Ovary (tissue), 9 donors: ENCODE data around the gene KCNJ6. TPM values are rescaled to one million over a fixed set of nuclear protein-coding genes. Genes with fewer than 3 reads are reported as not detected.

Source experiments
- DNase-seq, 5 donors: peaks; one replicate each; pipeline ENCODE4 v3.0.0-alpha.2; 2019 to 2020
- H3K27ac ChIP-seq, 2 donors: fragments of 200-600 bp; one replicate each; pipeline versions ENCODE4 v1.5.1 to v1.8.0; 2019 to 2022
- H3K27me3 ChIP-seq: fragments of 200-600 bp; one replicate; pipeline ENCODE4 v1.8.0; 2022
- H3K36me3 ChIP-seq: fragments of 200-600 bp; sonication (generic); one replicate; pipeline ENCODE4 v1.5.1; 2019
- H3K4me1 ChIP-seq: one replicate; pipeline ENCODE4 v1.8.1; 2013; ENCODE audit warnings: mild to moderate bottlenecking, moderate library complexity; ENCODE audit not compliant: insufficient read depth
- H3K4me3 ChIP-seq: fragments of 200-600 bp; sonication (generic); one replicate; pipeline ENCODE4 v1.5.1; 2017
- H3K9me3 ChIP-seq, 2 donors: fragments of 200-600 bp in 1 of 2; sonication (generic) in 1 of 2; one replicate each; pipeline versions ENCODE4 v1.5.1 to v1.8.1; 2013 to 2019; ENCODE audit warnings: mild to moderate bottlenecking in 1 of 2, moderate library complexity in 1 of 2
- CTCF ChIP-seq, 3 donors: fragments of 450-650 bp in 2 of 3; fragments of 200-600 bp in 1 of 3; IDR thresholded peaks; one replicate each; pipeline versions ENCODE4 v1.5.1 to v1.8.0; 2016 to 2022; ENCODE audit warnings: antibody characterized with exemption in 3 of 3, mild to moderate bottlenecking in 1 of 3
- EP300 ChIP-seq: sonication (generic); formaldehyde crosslinking; IDR thresholded peaks from one replicate; pipeline ENCODE4 v1.6.1; 2017; ENCODE audit warnings: antibody characterized with exemption
- POLR2A ChIP-seq: fragments of 450-650 bp; IDR thresholded peaks from one replicate; pipeline ENCODE4 v1.6.1; 2017; ENCODE audit warnings: antibody characterized with exemption, mild to moderate bottlenecking, moderate library complexity
- WGBS, 3 donors: extraction: QIAGEN DNeasy Blood & Tissue Kit in 1 of 3; methylation state at CpG; one replicate each; pipeline versions ENCODE4 v1.1.5 to v1.1.7; 2013 to 2017; 5-methylcytosine and 5-hydroxymethylcytosine counted together
- intact Hi-C, 4 donors: fragments of 100-400 bp; cut with DNase I; formaldehyde crosslinking; loops; one replicate each; pipeline versions ENCODE4 v1.11.0 to v1.15.1; 2022 to 2023
- polyA plus RNA-seq, 2 donors: library from polyadenylated mRNA; stranded (reverse); fragments of 200-250 nt in 1 of 2; fragments of 350-450 nt in 1 of 2; fragmentation: Illumina TruSeq in 1 of 2; extraction: RNeasy Lipid Tissue Mini Kit (QIAGEN cat#74804) in 1 of 2; gene quantifications; one replicate each; pipeline ENCODE4 v1.2.3, GENCODE V29; 2013 to 2014
- total RNA-seq, 7 donors: library from RNA; depleted of rRNA in 2 of 7; stranded (reverse); fragments of >200 nt in 2 of 7; fragmentation: NEBNext Ultra II Directional in 3 of 7; extraction: Animal tissue kit (Norgen Biotek cat#: 25700) in 3 of 7; gene quantifications; one replicate each; pipeline versions ENCODE4 v1.1.0 to v1.2.4, GENCODE V29; 2016 to 2023
- donor health status: DM: no; HTN: no; CAD: no; lungs with moderate emphysema.
- donor health status: DM: no; HTN: no; CAD: no.
- donor health status: Bipolar disorder and iron deficiency.
- donor health status: DM: yes; HTN: yes; CAD: no.
- donor health status: DM: no; HTN: no; CAD: no.
- donor health status: DM: yes; HTN: yes; CAD: no.

KCNJ6 gene
- total and polyA plus RNA-seq, 9 donors = 0.01 TPM; not detected in 8

- TF ChIP-seq CTCF (IDR thresholded peaks at IDR 0.05) (no peak), POLR2A (no peak), EP300 (no peak)
- 55 to 59% (median 57%) methylated on average over 4 of the region's 4 CpGs for WGBS, 3 donors
Observed at GRCh38 chr21:37904856-37905255, 11.4 kb downstream of the KCNJ6 start.

GRCh38 chr21:37903396-37903795, 12.9 kb downstream of the KCNJ6 start:
- H3K4me1 ChIP-seq = no peaks in the 10 kb centered on the region
- intact Hi-C loops = no loop called here
- no peak overlapping the region for H3K27ac ChIP-seq
- DNase-seq = no peak
- H3K9me3 ChIP-seq = no peaks in the 10 kb centered on the region
- no peak overlapping the region for H3K4me3 ChIP-seq
- no peaks in the 10 kb centered on the region for H3K27me3 ChIP-seq
- H3K36me3 ChIP-seq = no peaks in the 10 kb centered on the region
- 74 to 79% (median 75%) methylated on average over 2 of the region's 2 CpGs for WGBS, 3 donors
- TF ChIP-seq POLR2A = no peak
- no peak for TF ChIP-seq EP300
- TF ChIP-seq CTCF (IDR thresholded peaks at IDR 0.05) = no peak

More at GRCh38 chr21:37904856-37905255, 11.4 kb downstream of the KCNJ6 start:
- Histone ChIP-seq H3K27ac (no peak overlapping the region), H3K27me3 (no peaks in the 10 kb centered on the region), H3K4me3 (no peak overlapping the region), H3K36me3 (no peaks in the 10 kb centered on the region), H3K9me3 (no peaks in the 10 kb centered on the region), H3K4me1 (no peaks in the 10 kb centered on the region)
- intact Hi-C loops = no loop called here
- no peak for DNase-seq

GRCh38 chr21:37899146-37899545, 17.1 kb downstream of the KCNJ6 start:
- Histone ChIP-seq H3K36me3 (no peaks in the 10 kb centered on the region), H3K27ac (no peak overlapping the region), H3K4me3 (no peak overlapping the region), H3K9me3 (no peaks in the 10 kb centered on the region), H3K27me3 (no peaks in the 10 kb centered on the region), H3K4me1 (no peaks in the 10 kb centered on the region)
- no peak for DNase-seq
- 26 to 32% (median 27%) methylated on average over 6 of the region's 6 CpGs for WGBS, 3 donors
- intact Hi-C loops = no loop called here
- TF ChIP-seq EP300 (no peak), CTCF (IDR thresholded peaks at IDR 0.05) (no peak), POLR2A (no peak)

- no peak for DNase-seq
- 59 to 78% (median 60%) methylated on average over 5 of the region's 5 CpGs for WGBS, 3 donors
- H3K9me3 ChIP-seq = no peaks in the 10 kb centered on the region
Observed at GRCh38 chr21:37896788-37897187, 19.5 kb downstream of the KCNJ6 start.

More at GRCh38 chr21:37896788-37897187, 19.5 kb downstream of the KCNJ6 start:
- H3K36me3 ChIP-seq = no peaks in the 10 kb centered on the region
- H3K4me1 ChIP-seq = no peaks in the 10 kb centered on the region
- H3K27me3 ChIP-seq = no peaks in the 10 kb centered on the region
- no peak overlapping the region for H3K4me3 ChIP-seq
- no peak for TF ChIP-seq POLR2A
- no peak for TF ChIP-seq EP300
- TF ChIP-seq CTCF (IDR thresholded peaks at IDR 0.05) = no peak
- no peak overlapping the region for H3K27ac ChIP-seq
- intact Hi-C loops = no loop called here
